OCI-LY1 (cell line): Measurements from ENCODE around the gene ZNF385C.

Source experiments
- CTCF ChIP-seq: fragments of 200-600 bp; sonication (generic), shearing (Covaris generic); IDR thresholded peaks from 2 replicates; pipeline ENCODE4 v1.5.1; 2017; ENCODE audit warnings: mild to moderate bottlenecking, antibody characterized with exemption, low read length, moderate library complexity, mixed read lengths
- EZH2 ChIP-seq: fragments of 200-600 bp; sonication (generic), shearing (Covaris generic); IDR thresholded peaks from 2 replicates; pipeline ENCODE4 v1.8.0; 2017; ENCODE audit warnings: borderline replicate concordance, mixed run types, mild to moderate bottlenecking, antibody characterized with exemption, low read length, moderate library complexity, mixed read lengths

GRCh38 chr17:42061646-42062487 lies 36.4 kb downstream of the ZNF385C start:
- no peak for TF ChIP-seq CTCF
- TF ChIP-seq EZH2, result no peak
